Activated T-helper 17 cell treated with anti-CD3 and anti-CD28 coated beads, Interleukin-2, amount 50 U/mL, for 72 hours (primary cell): ENCODE measurements around the gene TPH1. TPM values are rescaled to one million over a fixed set of nuclear protein-coding genes. Genes with fewer than 3 reads are reported as not detected.

Source experiments
- ATAC-seq: fragments of 150-1000 bp; cut with Tn5 transposase; replicated peaks from 2 replicates; pipeline ENCODE4 v1.10.0; 2021; ENCODE audit warnings: mild to moderate bottlenecking, moderate library complexity
- H3K27ac Mint-ChIP-seq: one replicate; pipeline ENCODE4 v1.8.0; 2022; ENCODE audit warnings: mixed read lengths
- H3K27me3 Mint-ChIP-seq: one replicate; pipeline ENCODE4 v1.8.0; 2022; ENCODE audit warnings: mixed read lengths
- H3K36me3 Mint-ChIP-seq: one replicate; pipeline ENCODE4 v1.8.0; 2022; ENCODE audit warnings: low read depth, mild to moderate bottlenecking, mixed read lengths
- H3K4me1 Mint-ChIP-seq: one replicate; pipeline ENCODE4 v1.8.0; 2022; ENCODE audit warnings: mixed read lengths
- H3K4me3 Mint-ChIP-seq: one replicate; pipeline ENCODE4 v1.8.0; 2022; ENCODE audit warnings: mild to moderate bottlenecking, mixed read lengths
- H3K9me3 Mint-ChIP-seq: one replicate; pipeline ENCODE4 v1.8.0; 2022; ENCODE audit warnings: mixed read lengths
- total RNA-seq, 2 donors: library from RNA; stranded (reverse); gene quantifications; one replicate each; pipeline ENCODE4 v1.2.3, GENCODE V29; 2022

The TPH1 gene
- total RNA-seq, 2 donors from 2014 or later: 0.19 to 0.24 TPM

- Mint-ChIP-seq H3K27ac (no peak overlapping the region), H3K4me3 (no peak overlapping the region), H3K9me3 (no peaks in the 10 kb centered on the region), H3K36me3 (no peaks in the 10 kb centered on the region), H3K4me1 (no peaks in the 10 kb centered on the region), H3K27me3 (no peaks in the 10 kb centered on the region)
- ATAC-seq: no peak
Observed at GRCh38 chr11:18063125-18063524, 17.1 kb upstream of the TPH1 start.

GRCh38 chr11:18061351-18061750 lies 15.3 kb upstream of the TPH1 start:
- Mint-ChIP-seq H3K27me3 (no peaks in the 10 kb centered on the region), H3K9me3 (no peaks in the 10 kb centered on the region), H3K36me3 (no peaks in the 10 kb centered on the region), H3K4me1 (no peaks in the 10 kb centered on the region), H3K27ac (no peak overlapping the region), H3K4me3 (no peak overlapping the region)
- no peak for ATAC-seq

GRCh38 chr11:18056561-18057181 lies 10.6 kb upstream of the TPH1 start:
- no peak for ATAC-seq
- Mint-ChIP-seq H3K4me3 (no peak overlapping the region), H3K36me3 (no peaks in the 10 kb centered on the region), H3K9me3 (no peaks in the 10 kb centered on the region), H3K27me3 (no peaks in the 10 kb centered on the region), H3K4me1 (no peaks in the 10 kb centered on the region), H3K27ac (no peak overlapping the region)

- Mint-ChIP-seq H3K27ac (no peak overlapping the region), H3K36me3 (no peaks in the 10 kb centered on the region), H3K9me3 (no peaks in the 10 kb centered on the region), H3K4me1 (no peaks in the 10 kb centered on the region), H3K27me3 (no peaks in the 10 kb centered on the region), H3K4me3 (no peak overlapping the region)
- ATAC-seq: no peak
Observed at GRCh38 chr11:18054511-18055103, 8.5 kb upstream of the TPH1 start.

GRCh38 chr11:18050848-18051247 lies 4.8 kb upstream of the TPH1 start:
- no peak for ATAC-seq
- Mint-ChIP-seq H3K36me3 (no peaks in the 10 kb centered on the region), H3K9me3 (no peaks in the 10 kb centered on the region), H3K4me1 (no peaks in the 10 kb centered on the region), H3K27ac (no peak overlapping the region), H3K27me3 (peaks cover 19% of the 10 kb centered on the region), H3K4me3 (no peak overlapping the region)

- Mint-ChIP-seq H3K27ac (no peak overlapping the region), H3K27me3 (peaks cover 6% of the 10 kb centered on the region), H3K9me3 (no peaks in the 10 kb centered on the region), H3K4me3 (no peak overlapping the region), H3K4me1 (no peaks in the 10 kb centered on the region), H3K36me3 (no peaks in the 10 kb centered on the region)
- no peak for ATAC-seq
Observed at GRCh38 chr11:18036456-18036855, 9.6 kb downstream of the TPH1 start.

- Mint-ChIP-seq H3K27ac (no peak overlapping the region), H3K27me3 (no peaks in the 10 kb centered on the region), H3K4me3 (no peak overlapping the region), H3K4me1 (no peaks in the 10 kb centered on the region), H3K9me3 (no peaks in the 10 kb centered on the region), H3K36me3 (no peaks in the 10 kb centered on the region)
- ATAC-seq: no peak
Observed at GRCh38 chr11:18027475-18027874, 18.6 kb downstream of the TPH1 start.

GRCh38 chr11:18022419-18022818 lies 23.6 kb downstream of the TPH1 start:
- Mint-ChIP-seq H3K4me1 (no peaks in the 10 kb centered on the region), H3K27me3 (no peaks in the 10 kb centered on the region), H3K27ac (no peak overlapping the region), H3K36me3 (no peaks in the 10 kb centered on the region), H3K9me3 (no peaks in the 10 kb centered on the region), H3K4me3 (no peak overlapping the region)
- ATAC-seq: no peak

GRCh38 chr11:18019650-18020049 lies 26.4 kb downstream of the TPH1 start:
- no peaks in the 10 kb centered on the region for H3K36me3 Mint-ChIP-seq
- H3K4me3 Mint-ChIP-seq: no peak overlapping the region
- no peaks in the 10 kb centered on the region for H3K27me3 Mint-ChIP-seq
- H3K9me3 Mint-ChIP-seq: no peaks in the 10 kb centered on the region
- ATAC-seq: no peak
- H3K4me1 Mint-ChIP-seq: peaks cover 8% of the 10 kb centered on the region
- H3K27ac Mint-ChIP-seq: no peak overlapping the region

GRCh38 chr11:18016789-18017188 lies 29.3 kb downstream of the TPH1 start:
- ATAC-seq: no peak
- Mint-ChIP-seq H3K4me3 (no peak overlapping the region), H3K4me1 (peaks cover 22% of the 10 kb centered on the region), H3K27me3 (no peaks in the 10 kb centered on the region), H3K27ac (no peak overlapping the region), H3K9me3 (no peaks in the 10 kb centered on the region), H3K36me3 (peaks cover 18% of the 10 kb centered on the region)

GRCh38 chr11:18014876-18015275 lies 31.2 kb downstream of the TPH1 start:
- no peaks in the 10 kb centered on the region for H3K9me3 Mint-ChIP-seq
- H3K4me3 Mint-ChIP-seq: peak overlapping the region; percentile 85
- H3K36me3 Mint-ChIP-seq: peaks cover 18% of the 10 kb centered on the region
- H3K4me1 Mint-ChIP-seq: peaks cover 36% of the 10 kb centered on the region
- ATAC-seq: no peak
- H3K27me3 Mint-ChIP-seq: no peaks in the 10 kb centered on the region
- H3K27ac Mint-ChIP-seq: peak overlapping the region; percentile 91

GRCh38 chr11:18013790-18014507 lies 32.1 kb downstream of the TPH1 start:
- peak overlapping the region; percentile 91 for H3K27ac Mint-ChIP-seq
- peaks cover 18% of the 10 kb centered on the region for H3K36me3 Mint-ChIP-seq
- peak overlapping the region; percentile 85 for H3K4me3 Mint-ChIP-seq

GRCh38 chr11:18012906-18013781 lies 32.9 kb downstream of the TPH1 start, which contains the start of gene SERGEF:
Gene SERGEF, minus strand, starts transcription at chr11:18013047. Its CDS starts 37 bp downstream, at chr11:18013010.
- Mint-ChIP-seq H3K36me3 (peaks cover 18% of the 10 kb centered on the region), H3K4me1 (peaks cover 36% of the 10 kb centered on the region), H3K27ac (peak within 1 kb of the TSS; percentile 91), H3K9me3 (no peaks in the 10 kb centered on the region), H3K27me3 (no peaks in the 10 kb centered on the region), H3K4me3 (peak within 1 kb of the TSS; percentile 85)
- peak; percentile 93 for ATAC-seq

More at GRCh38 chr11:18013790-18014507, 32.1 kb downstream of the TPH1 start:
- Mint-ChIP-seq H3K4me1 (peaks cover 36% of the 10 kb centered on the region), H3K9me3 (no peaks in the 10 kb centered on the region), H3K27me3 (no peaks in the 10 kb centered on the region)
- no peak for ATAC-seq

- peak; percentile 3 for ATAC-seq
- H3K9me3 Mint-ChIP-seq: no peaks in the 10 kb centered on the region
- peaks cover 23% of the 10 kb centered on the region for H3K36me3 Mint-ChIP-seq
- no peaks in the 10 kb centered on the region for H3K27me3 Mint-ChIP-seq
- peak overlapping the region; percentile 72 for H3K27ac Mint-ChIP-seq
- H3K4me3 Mint-ChIP-seq: peak overlapping the region; percentile 85
- peaks cover 36% of the 10 kb centered on the region for H3K4me1 Mint-ChIP-seq
Observed at GRCh38 chr11:18012122-18012905, 33.8 kb downstream of the TPH1 start.
